PFSK-1 (cell line): Measurements from ENCODE around the gene ATL1.

Experiments
- FOXP2 ChIP-seq: optimal IDR thresholded peaks from 2 replicates; pipeline ENCODE3; 2011; ENCODE audit warnings: borderline replicate concordance, control low read depth, inconsistent platforms; ENCODE audit not compliant: insufficient read depth; ENCODE audit errors: extremely low read length, extremely low read depth
- POLR2AphosphoS5 ChIP-seq: IDR thresholded peaks from 2 replicates; pipeline ENCODE4 v1.6.1; 2012; ENCODE audit warnings: low read depth, mild to moderate bottlenecking, control low read depth, low read length, moderate library complexity
- REST ChIP-seq, 2 experiments: IDR thresholded peaks; 2 replicates each; pipeline versions ENCODE4 v1.6.1 to v1.8.0; 2011 to 2012; ENCODE audit warnings: low read depth in 2 of 2, low read length in 2 of 2, control low read depth in 1 of 2, inconsistent platforms in 1 of 2, mild to moderate bottlenecking in 1 of 2, moderate library complexity in 1 of 2; ENCODE audit not compliant: insufficient read depth in 1 of 2
- SIN3A ChIP-seq: IDR thresholded peaks from 2 replicates; pipeline ENCODE4 v1.6.1; 2012; ENCODE audit warnings: mild to moderate bottlenecking, low read length, moderate library complexity, borderline replicate concordance; ENCODE audit not compliant: insufficient read depth
- TAF1 ChIP-seq: IDR thresholded peaks from 2 replicates; pipeline ENCODE4 v1.6.1; 2012; ENCODE audit warnings: low read length, control low read depth, borderline replicate concordance; ENCODE audit not compliant: insufficient read depth

Gene ATL1

GRCh38 chr14:50520947-50521815 is 38.8 kb upstream of the ATL1 start:
- TF ChIP-seq REST (IDR thresholded peaks at IDR 0.05; ENCODE audit: insufficient read depth in 1 of 2, low read depth in 2 of 2, low read length in 2 of 2) (no peak), TAF1 (no peak), POLR2AphosphoS5 (no peak), FOXP2 (no peak), SIN3A (peak; percentile 33; the same call in 1 of the 2 replicates)

GRCh38 chr14:50521912-50522341 is 38.0 kb upstream of the ATL1 start:
- TF ChIP-seq SIN3A, result no peak
- no peak for TF ChIP-seq TAF1
- TF ChIP-seq FOXP2, result no peak
- no peak for TF ChIP-seq REST (IDR thresholded peaks at IDR 0.05; ENCODE audit: insufficient read depth in 1 of 2, low read depth in 2 of 2, low read length in 2 of 2)
- no peak for TF ChIP-seq POLR2AphosphoS5

GRCh38 chr14:50523271-50524041 is 36.5 kb upstream of the ATL1 start:
- TF ChIP-seq SIN3A, result no peak

- no peak for TF ChIP-seq SIN3A
Observed at GRCh38 chr14:50524060-50524459, 35.9 kb upstream of the ATL1 start.

- TF ChIP-seq SIN3A (no peak), POLR2AphosphoS5 (no peak), FOXP2 (no peak), TAF1 (no peak), REST (IDR thresholded peaks at IDR 0.05; ENCODE audit: insufficient read depth in 1 of 2, low read depth in 2 of 2, low read length in 2 of 2) (no peak)
Observed at GRCh38 chr14:50524731-50525515, 35.0 kb upstream of the ATL1 start.
